Endothelial cell (in vitro differentiated cells): ENCODE results near the gene ARL13B. TPM values are rescaled to one million over a fixed set of nuclear protein-coding genes. Genes with fewer than 3 reads are reported as not detected.
"Not testable (repeated sequence)": the region's sequence is repeated elsewhere in the genome, so short reads cannot be mapped to it uniquely, and the experiment has no call there.

Experiments used
- DNase-seq: peaks from one replicate; pipeline ENCODE4 v3.0.0; 2021; ENCODE audit warnings: low spot score
- H3K27ac Mint-ChIP-seq: one replicate; pipeline ENCODE4 v1.8.0; 2021; ENCODE audit warnings: mixed read lengths, inconsistent platforms; ENCODE audit not compliant: unreplicated experiment
- H3K27me3 Mint-ChIP-seq: one replicate; pipeline ENCODE4 v1.8.0; 2021; ENCODE audit warnings: mild to moderate bottlenecking, moderate library complexity, mixed read lengths, inconsistent platforms; ENCODE audit not compliant: unreplicated experiment
- H3K36me3 Mint-ChIP-seq: one replicate; pipeline ENCODE4 v1.8.0; 2021; ENCODE audit warnings: mild to moderate bottlenecking, low read depth, mixed read lengths, inconsistent platforms; ENCODE audit not compliant: unreplicated experiment
- H3K4me1 Mint-ChIP-seq: one replicate; pipeline ENCODE4 v1.8.0; 2021; ENCODE audit warnings: mild to moderate bottlenecking, mixed read lengths, inconsistent platforms; ENCODE audit not compliant: unreplicated experiment
- H3K4me3 Mint-ChIP-seq: one replicate; pipeline ENCODE4 v1.8.0; 2021; ENCODE audit warnings: mild to moderate bottlenecking, mixed read lengths, inconsistent platforms; ENCODE audit not compliant: unreplicated experiment
- H3K9me3 Mint-ChIP-seq: one replicate; pipeline ENCODE4 v1.8.0; 2021; ENCODE audit warnings: mixed read lengths, inconsistent platforms; ENCODE audit not compliant: unreplicated experiment
- CTCF ChIP-seq: fragments of 200-600 bp; sonication (generic); IDR thresholded peaks from one replicate; pipeline ENCODE4 v1.5.0; 2021; ENCODE audit warnings: antibody characterized with exemption; ENCODE audit not compliant: unreplicated experiment
- long read RNA-seq: library from polyadenylated mRNA; unstranded; transcript quantifications from one replicate; pipeline ENCODE4 v2.0.0, GENCODE V29; 2020; ENCODE audit not compliant: unreplicated experiment
- total RNA-seq: library from RNA; stranded (reverse); fragmentation: NEBNext Ultra II Directional; extraction: Animal tissue kit (Norgen Biotek cat#: 25700); gene quantifications from one replicate; pipeline ENCODE4 v1.2.1, GENCODE V29; 2021; ENCODE audit not compliant: unreplicated experiment

The ARL13B gene
- total RNA-seq: 15.3 TPM
- long read RNA-seq, partial matches to known transcripts: 5 of 12 reads
- long read RNA-seq, other reads (novel, unspliced or antisense): 7 of 12 reads

DNA sequence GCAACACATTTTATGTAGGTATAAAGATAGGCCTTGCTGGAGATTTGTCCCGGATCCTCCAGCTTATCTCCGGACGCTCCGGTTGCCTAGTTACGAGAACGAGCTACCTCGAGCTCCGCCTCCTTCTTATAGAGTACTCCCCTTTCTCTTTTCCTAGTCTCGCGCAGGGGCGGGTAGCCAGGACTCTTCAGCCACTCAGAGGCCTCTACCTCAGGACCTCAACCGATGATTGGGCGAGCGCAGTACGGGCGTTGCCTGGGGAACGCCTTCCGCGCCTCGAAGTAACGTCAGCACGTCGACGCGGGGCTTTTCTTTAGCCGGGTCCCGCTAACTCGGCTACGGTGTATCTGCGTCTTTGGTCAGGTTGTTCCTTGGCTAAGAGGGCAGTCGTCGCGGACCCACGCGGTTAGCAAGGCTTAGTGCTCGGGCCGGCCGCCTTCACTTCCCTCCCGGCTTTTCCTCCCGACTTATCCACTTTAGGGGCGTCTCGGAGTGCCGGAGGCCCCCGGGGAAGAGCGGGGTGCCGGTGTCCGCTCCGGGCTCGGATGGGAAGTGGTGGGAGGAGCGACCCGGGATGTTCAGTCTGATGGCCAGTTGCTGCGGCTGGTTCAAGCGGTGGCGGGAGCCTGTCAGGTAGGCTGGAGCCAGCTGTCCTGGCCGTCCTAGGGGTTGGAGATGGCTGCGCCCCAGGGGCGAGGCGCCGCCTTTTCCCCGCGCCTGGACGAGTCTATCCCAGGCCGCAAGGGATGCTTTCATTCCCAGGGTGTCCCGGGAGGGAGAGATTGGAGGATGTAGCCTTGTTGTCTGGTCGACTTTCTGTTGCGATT lies at the start of gene ARL13B:
ARL13B (plus strand) TSS at position 306 of the 827 bp plus-strand sequence; CDS start at position 575, 269 bp downstream.
- Mint-ChIP-seq H3K27ac (peak within 1 kb of the TSS; percentile 98), H3K36me3 (no peaks in the 10 kb centered on the region), H3K4me3 (peak within 1 kb of the TSS; percentile 94), H3K27me3 (peaks cover 6% of the 10 kb centered on the region), H3K4me1 (peaks cover 18% of the 10 kb centered on the region), H3K9me3 (no peaks in the 10 kb centered on the region)
- DNase-seq: peak; percentile 89
- no peak for TF ChIP-seq CTCF

GRCh38 chr3:93931597-93932229 lies 48.2 kb upstream of the ARL13B start:
- no peak for TF ChIP-seq CTCF
- no peaks in the 10 kb centered on the region for H3K9me3 Mint-ChIP-seq

GRCh38 chr3:93934366-93935046 lies 45.4 kb upstream of the ARL13B start:
- Mint-ChIP-seq H3K27me3 (no peaks in the 10 kb centered on the region), H3K4me1 (no peaks in the 10 kb centered on the region), H3K9me3 (peaks cover 4% of the 10 kb centered on the region), H3K4me3 (no peak overlapping the region), H3K36me3 (peaks cover 5% of the 10 kb centered on the region), H3K27ac (no peak overlapping the region)
- no peak for DNase-seq
- TF ChIP-seq CTCF: no peak

More at GRCh38 chr3:93931597-93932229, 48.2 kb upstream of the ARL13B start:
- Mint-ChIP-seq H3K27me3 (no peaks in the 10 kb centered on the region), H3K4me1 (no peaks in the 10 kb centered on the region), H3K27ac (no peak overlapping the region), H3K4me3 (no peak overlapping the region), H3K36me3 (peaks cover 7% of the 10 kb centered on the region)
- no peak for DNase-seq

DNA sequence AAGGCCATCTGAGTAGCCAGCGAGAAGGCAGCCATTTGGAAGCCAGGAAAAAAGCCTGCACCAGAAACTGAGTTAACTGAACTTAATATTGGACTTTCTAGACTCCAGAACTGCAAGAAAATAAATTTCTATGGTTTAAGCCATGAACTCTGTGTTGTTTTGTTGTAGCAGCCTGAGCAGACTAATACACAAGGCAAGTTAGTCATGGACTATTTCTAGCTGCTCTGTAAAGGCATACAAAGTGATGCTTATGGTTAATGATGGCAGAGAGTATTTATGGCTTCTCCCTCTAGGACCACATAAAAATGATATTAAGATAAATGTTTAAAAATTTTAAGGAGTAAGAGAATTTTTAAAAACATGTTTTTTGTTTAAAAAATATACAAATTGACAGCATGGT lies 43.4 kb upstream of the ARL13B start:
- TF ChIP-seq CTCF: no peak
- H3K4me3 Mint-ChIP-seq: no peak overlapping the region
- H3K27ac Mint-ChIP-seq: no peak overlapping the region

GRCh38 chr3:93937485-93937884 lies 42.5 kb upstream of the ARL13B start:
- H3K27me3 Mint-ChIP-seq, H3K4me3 Mint-ChIP-seq, H3K4me1 Mint-ChIP-seq, H3K27ac Mint-ChIP-seq, DNase-seq, H3K9me3 Mint-ChIP-seq, H3K36me3 Mint-ChIP-seq: not testable (repeated sequence)

More for the DNA sequence above, 43.4 kb upstream of the ARL13B start:
- no peaks in the 10 kb centered on the region for H3K27me3 Mint-ChIP-seq
- H3K9me3 Mint-ChIP-seq: peaks cover 4% of the 10 kb centered on the region
- peaks cover 5% of the 10 kb centered on the region for H3K36me3 Mint-ChIP-seq
- H3K4me1 Mint-ChIP-seq: no peaks in the 10 kb centered on the region
- DNase-seq: no peak

DNA sequence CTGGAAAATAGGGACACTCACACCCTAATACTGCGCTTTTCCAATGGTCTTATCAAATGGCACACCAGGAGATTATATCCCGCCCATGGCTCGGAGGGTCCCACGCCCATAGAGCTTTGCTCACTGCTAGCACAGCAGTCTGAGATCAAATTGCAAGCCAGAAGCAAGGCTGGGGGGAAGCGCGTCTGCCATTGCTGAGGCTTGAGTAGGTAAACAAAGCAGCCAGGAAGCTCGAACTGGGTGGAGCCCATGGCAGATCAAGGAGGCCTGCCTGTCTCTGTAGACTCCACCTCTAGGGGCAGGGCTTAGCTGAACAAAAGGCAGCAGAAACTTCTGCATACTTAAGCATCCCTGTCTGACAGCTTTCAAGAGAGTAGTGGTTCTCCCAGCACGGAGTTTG lies 30.0 kb upstream of the ARL13B start:
- peaks cover 11% of the 10 kb centered on the region for H3K36me3 Mint-ChIP-seq
- H3K9me3 Mint-ChIP-seq, H3K4me3 Mint-ChIP-seq, H3K27ac Mint-ChIP-seq, DNase-seq, H3K27me3 Mint-ChIP-seq, H3K4me1 Mint-ChIP-seq: not testable (repeated sequence)
